Neural cell (in vitro differentiated cells): ENCODE measurements around the gene GFER.
"Not testable (repeated sequence)": the region's sequence is repeated elsewhere in the genome, so short reads cannot be mapped to it uniquely, and the experiment has no call there.

ENCODE experiments used
- CTCF ChIP-seq: fragments of 450-650 bp; IDR thresholded peaks from 2 replicates; pipeline ENCODE4 v1.5.1; 2014; ENCODE audit warnings: antibody characterized with exemption, mild to moderate bottlenecking, moderate library complexity; ENCODE audit not compliant: poor library complexity, severe bottlenecking
- EZH2 ChIP-seq: fragments of 200-600, 300-800 bp; shearing (Covaris generic), sonication (generic); IDR thresholded peaks from 2 replicates; pipeline ENCODE4 v1.6.1; 2014; ENCODE audit warnings: antibody characterized with exemption, low read length, borderline replicate concordance, mild to moderate bottlenecking; ENCODE audit not compliant: insufficient read depth, poor library complexity, severe bottlenecking
- TAF1 ChIP-seq: IDR thresholded peaks from 2 replicates; pipeline ENCODE4 v1.6.1; 2012; ENCODE audit warnings: low read depth

- TF ChIP-seq CTCF, EZH2, TAF1: not testable (repeated sequence)
These were observed 25.9 kb upstream of the GFER start for GRCh38 chr16:1958143-1958491.
